ENCODE measurements around the gene GPR61. TPM values are rescaled to one million over a fixed set of nuclear protein-coding genes. Genes with fewer than 3 reads are reported as not detected.

Gene GPR61
- total RNA-seq, 1 donor from 2014 or later = not detected

GRCh38 chr1:109564194-109564878 lies 24.7 kb downstream of the GPR61 start:
- intact Hi-C loops (cut with DNase I) = no loop called here
- ATAC-seq (no peak), DNase-seq (no peak)
- Histone ChIP-seq H3K4me3 (no peak overlapping the region), H3K9me3 (no peaks in the 10 kb centered on the region), H3K4me1 (peaks cover 54% of the 10 kb centered on the region), H3K27ac (no peak overlapping the region), H3K36me3 (no peaks in the 10 kb centered on the region), H3K27me3 (ENCODE audit: low read depth) (no peaks in the 10 kb centered on the region)
- TF ChIP-seq CTCF (IDR thresholded peaks at IDR 0.05) = no peak

- H3K27me3 ChIP-seq (ENCODE audit: low read depth) = no peaks in the 10 kb centered on the region
- H3K4me1 ChIP-seq = peaks cover 62% of the 10 kb centered on the region
- H3K36me3 ChIP-seq = no peaks in the 10 kb centered on the region
- no peak for ATAC-seq
- intact Hi-C loops (cut with DNase I) = no loop called here
- H3K9me3 ChIP-seq = no peaks in the 10 kb centered on the region
- no peak for DNase-seq
- no peak overlapping the region for H3K4me3 ChIP-seq
- no peak overlapping the region for H3K27ac ChIP-seq
- no peak for TF ChIP-seq CTCF (IDR thresholded peaks at IDR 0.05)
Observed at GRCh38 chr1:109565241-109565640, 25.6 kb downstream of the GPR61 start.

GRCh38 chr1:109566982-109567381 lies 27.3 kb downstream of the GPR61 start:
- Histone ChIP-seq H3K36me3 (no peaks in the 10 kb centered on the region), H3K9me3 (no peaks in the 10 kb centered on the region), H3K4me3 (no peak overlapping the region), H3K4me1 (peaks cover 63% of the 10 kb centered on the region), H3K27ac (no peak overlapping the region), H3K27me3 (ENCODE audit: low read depth) (no peaks in the 10 kb centered on the region)
- ATAC-seq = no peak
- intact Hi-C loops (cut with DNase I) = no loop called here
- no peak for TF ChIP-seq CTCF (IDR thresholded peaks at IDR 0.05)
- DNase-seq = no peak

- intact Hi-C loops (cut with DNase I) = no loop called here
- TF ChIP-seq CTCF (IDR thresholded peaks at IDR 0.05) = no peak
- Histone ChIP-seq H3K4me3 (no peak overlapping the region), H3K36me3 (no peaks in the 10 kb centered on the region), H3K27ac (no peak overlapping the region), H3K9me3 (no peaks in the 10 kb centered on the region), H3K4me1 (peaks cover 61% of the 10 kb centered on the region), H3K27me3 (ENCODE audit: low read depth) (no peaks in the 10 kb centered on the region)
- DNase-seq (no peak), ATAC-seq (no peak)
Observed at GRCh38 chr1:109567877-109568672, 28.4 kb downstream of the GPR61 start.

- H3K36me3 ChIP-seq = no peaks in the 10 kb centered on the region
- intact Hi-C loops (cut with DNase I) = no loop called here
- no peak for TF ChIP-seq CTCF (IDR thresholded peaks at IDR 0.05)
- ATAC-seq (no peak), DNase-seq (no peak)
- no peak overlapping the region for H3K4me3 ChIP-seq
- H3K9me3 ChIP-seq = no peaks in the 10 kb centered on the region
- H3K4me1 ChIP-seq = peaks cover 66% of the 10 kb centered on the region
- no peaks in the 10 kb centered on the region for H3K27me3 ChIP-seq (ENCODE audit: low read depth)
- no peak overlapping the region for H3K27ac ChIP-seq
Observed at GRCh38 chr1:109569323-109569722, 29.7 kb downstream of the GPR61 start.
